ENCODE data around the gene TTYH3.

DNA sequence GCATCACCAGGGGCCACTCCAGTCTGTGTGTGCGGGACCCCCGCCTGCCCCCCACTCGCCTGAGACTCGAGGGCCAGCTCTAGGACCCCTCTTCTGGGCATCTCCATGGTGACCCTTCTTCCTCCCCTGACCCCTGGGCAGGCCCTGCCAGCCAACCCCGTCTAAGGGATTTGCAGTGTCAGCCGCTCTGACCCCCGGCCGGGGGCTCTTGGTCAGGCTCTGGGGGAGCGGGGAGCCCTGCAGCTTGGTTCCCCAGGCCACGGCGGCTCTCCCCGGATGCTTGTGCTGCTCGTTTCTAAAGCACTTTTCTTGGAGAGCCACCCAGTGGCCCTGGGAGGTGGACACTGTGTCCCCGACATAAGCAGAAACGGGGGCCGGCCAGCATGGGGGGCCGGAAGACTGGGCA is 5.3 kb downstream of the TTYH3 start:
- TF ChIP-seq, protein P1, sequence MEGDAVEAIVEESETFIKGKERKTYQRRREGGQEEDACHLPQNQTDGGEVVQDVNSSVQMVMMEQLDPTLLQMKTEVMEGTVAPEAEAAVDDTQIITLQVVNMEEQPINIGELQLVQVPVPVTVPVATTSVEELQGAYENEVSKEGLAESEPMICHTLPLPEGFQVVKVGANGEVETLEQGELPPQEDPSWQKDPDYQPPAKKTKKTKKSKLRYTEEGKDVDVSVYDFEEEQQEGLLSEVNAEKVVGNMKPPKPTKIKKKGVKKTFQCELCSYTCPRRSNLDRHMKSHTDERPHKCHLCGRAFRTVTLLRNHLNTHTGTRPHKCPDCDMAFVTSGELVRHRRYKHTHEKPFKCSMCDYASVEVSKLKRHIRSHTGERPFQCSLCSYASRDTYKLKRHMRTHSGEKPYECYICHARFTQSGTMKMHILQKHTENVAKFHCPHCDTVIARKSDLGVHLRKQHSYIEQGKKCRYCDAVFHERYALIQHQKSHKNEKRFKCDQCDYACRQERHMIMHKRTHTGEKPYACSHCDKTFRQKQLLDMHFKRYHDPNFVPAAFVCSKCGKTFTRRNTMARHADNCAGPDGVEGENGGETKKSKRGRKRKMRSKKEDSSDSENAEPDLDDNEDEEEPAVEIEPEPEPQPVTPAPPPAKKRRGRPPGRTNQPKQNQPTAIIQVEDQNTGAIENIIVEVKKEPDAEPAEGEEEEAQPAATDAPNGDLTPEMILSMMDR (IDR thresholded peaks at IDR 0.05): peak in 1 of 4 donors; percentile 10
- no peak for TF ChIP-seq POLR2A (IDR thresholded peaks at IDR 0.05)

All from right lobe of liver (tissue), 4 donors.